WTC11 (cell line): ENCODE measurements around the gene KRT8. TPM values are rescaled to one million over a fixed set of nuclear protein-coding genes. Genes with fewer than 3 reads are reported as not detected.

Experiments
- ATAC-seq: fragments of 200-7000 bp; cut with Tn5 transposase; 2 replicates; pipeline ENCODE4 v1.10.0; 2021; ENCODE audit warnings: mild to moderate bottlenecking, moderate library complexity
- CTCF ChIA-PET: fragments of 300-600 bp; sonication (Branson Sonifier 250); formaldehyde crosslinking; loops from one replicate; lab custom pipeline; 2021; ENCODE audit warnings: antibody characterized with exemption; lab: Charles Lee
- POLR2A ChIA-PET: fragments of 350-600 bp; sonication (Branson Sonifier 250); formaldehyde crosslinking; loops from one replicate; lab custom pipeline; 2021; ENCODE audit warnings: antibody characterized with exemption; lab: Charles Lee
- DNase-seq: peaks from one replicate; pipeline ENCODE4 v3.0.0; 2021; ENCODE audit warnings: low spot score
- H3K27ac Mint-ChIP-seq: 2 replicates; pipeline ENCODE4 v1.8.0; 2021; ENCODE audit warnings: mixed read lengths
- H3K27me3 Mint-ChIP-seq: 2 replicates; pipeline ENCODE4 v1.8.0; 2021; ENCODE audit warnings: low read depth, mild to moderate bottlenecking, moderate library complexity, mixed read lengths
- H3K36me3 Mint-ChIP-seq: 2 replicates; pipeline ENCODE4 v1.8.0; 2021; ENCODE audit warnings: mixed read lengths
- H3K4me1 Mint-ChIP-seq: 2 replicates; pipeline ENCODE4 v1.8.0; 2022; ENCODE audit warnings: mixed read lengths
- H3K4me3 Mint-ChIP-seq: 2 replicates; pipeline ENCODE4 v1.8.0; 2021; ENCODE audit warnings: mild to moderate bottlenecking, moderate library complexity, mixed read lengths
- H3K9me3 Mint-ChIP-seq: 2 replicates; pipeline ENCODE4 v1.8.0; 2021; ENCODE audit warnings: mixed read lengths
- FOXK1 ChIP-seq: sonication (generic); formaldehyde crosslinking; IDR thresholded peaks from 2 replicates; pipeline ENCODE4 v1.8.0; 2022; ENCODE audit warnings: mild to moderate bottlenecking, moderate library complexity, missing genetic modification reagents
- MXD4 ChIP-seq: fragments of 250-450 bp; sonication (Bioruptor Pico); IDR thresholded peaks from 2 replicates; pipeline ENCODE4 v1.8.0; 2021; ENCODE audit warnings: mild to moderate bottlenecking, moderate library complexity, borderline replicate concordance
- NFE2L1 ChIP-seq: sonication (generic); formaldehyde crosslinking; IDR thresholded peaks from 2 replicates; pipeline ENCODE4 v1.8.1; 2023; ENCODE audit warnings: missing genetic modification reagents
- PRRX2 ChIP-seq: fragments of 250-450 bp; sonication (Bioruptor Pico); IDR thresholded peaks from 2 replicates; pipeline ENCODE4 v1.8.0; 2021; ENCODE audit warnings: mild to moderate bottlenecking
- SMAD3 ChIP-seq: sonication (generic); formaldehyde crosslinking; IDR thresholded peaks from 2 replicates; pipeline ENCODE4 v1.8.0; 2022; ENCODE audit warnings: missing genetic modification reagents, mild to moderate bottlenecking, borderline replicate concordance
- total RNA-seq: library from RNA; stranded (reverse); gene quantifications from 3 replicates; pipeline ENCODE4 v1.2.3, GENCODE V29; 2021
- TF ChIP-seq, protein P1 (sequence below): sonication (generic); formaldehyde crosslinking; IDR thresholded peaks from 2 replicates; pipeline ENCODE4 v1.8.0; 2023; ENCODE audit warnings: missing genetic modification reagents, mild to moderate bottlenecking, borderline replicate concordance
- TF ChIP-seq, protein P2 (sequence below): sonication (generic); formaldehyde crosslinking; IDR thresholded peaks from 2 replicates; pipeline ENCODE4 v1.8.0; 2022; ENCODE audit warnings: mild to moderate bottlenecking, missing genetic modification reagents
- TF ChIP-seq, protein P3 (sequence below): sonication (generic); formaldehyde crosslinking; IDR thresholded peaks from 2 replicates; pipeline ENCODE4 v1.8.1; 2022; ENCODE audit warnings: low read depth, mild to moderate bottlenecking, moderate library complexity, missing genetic modification reagents, borderline replicate concordance
- TF ChIP-seq, protein P4 (sequence below): sonication (generic); formaldehyde crosslinking; IDR thresholded peaks from 2 replicates; pipeline ENCODE4 v1.8.1; 2023; ENCODE audit warnings: mild to moderate bottlenecking, missing genetic modification reagents
- TF ChIP-seq, protein P5 (sequence below): sonication (generic); formaldehyde crosslinking; IDR thresholded peaks from 2 replicates; pipeline ENCODE4 v1.8.1; 2022; ENCODE audit warnings: mild to moderate bottlenecking, moderate library complexity, missing genetic modification reagents
- TF ChIP-seq, protein P6 (sequence below): sonication (generic); formaldehyde crosslinking; IDR thresholded peaks from 2 replicates; pipeline ENCODE4 v1.8.1; 2023; ENCODE audit warnings: mild to moderate bottlenecking, missing genetic modification reagents
- TF ChIP-seq, protein P7 (sequence below): sonication (generic); formaldehyde crosslinking; IDR thresholded peaks from 2 replicates; pipeline ENCODE4 v1.8.1; 2023; ENCODE audit warnings: mild to moderate bottlenecking, moderate library complexity, missing genetic modification reagents

KRT8 gene
- total RNA-seq, 1 experiment from 2014 or later: 477 TPM

DNA sequence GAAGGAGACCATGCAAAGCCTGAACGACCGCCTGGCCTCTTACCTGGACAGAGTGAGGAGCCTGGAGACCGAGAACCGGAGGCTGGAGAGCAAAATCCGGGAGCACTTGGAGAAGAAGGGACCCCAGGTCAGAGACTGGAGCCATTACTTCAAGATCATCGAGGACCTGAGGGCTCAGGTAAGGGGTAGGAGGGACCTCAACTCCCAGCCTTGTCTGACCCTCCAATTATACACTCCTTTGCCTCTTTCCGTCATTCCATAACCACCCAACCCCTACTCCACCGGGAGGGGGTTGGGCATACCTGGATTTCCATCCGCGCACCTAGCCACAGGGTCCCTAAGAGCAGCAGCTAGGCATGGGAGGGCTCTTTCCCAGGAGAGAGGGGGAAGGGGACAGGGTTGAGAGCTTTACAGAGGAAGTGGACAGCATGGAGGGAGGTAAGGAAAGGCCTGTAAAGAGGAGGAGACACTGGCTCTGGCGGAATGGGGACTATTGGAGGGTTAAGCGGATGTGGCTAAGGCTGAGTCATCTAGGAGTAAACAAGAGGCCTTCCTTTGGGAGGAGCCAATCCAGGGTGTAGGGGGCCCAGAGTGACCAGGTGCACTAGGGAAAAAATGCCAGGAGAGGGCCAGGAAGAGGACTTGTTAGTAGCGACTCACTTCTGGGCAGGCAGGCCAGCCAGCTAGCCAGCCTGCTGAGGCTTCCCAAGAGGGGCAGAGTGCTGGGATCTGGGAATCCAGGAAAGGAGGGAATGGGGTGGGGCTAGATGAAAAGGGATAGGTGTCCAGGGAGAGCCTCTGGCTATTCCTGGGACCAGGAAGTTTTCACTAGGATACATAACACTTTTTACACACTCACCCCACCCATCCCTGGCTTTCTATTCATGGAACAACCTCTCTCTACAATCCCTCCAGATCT, 44.8 kb upstream of the KRT8 start:
- H3K4me1 Mint-ChIP-seq: peaks cover 65% of the 10 kb centered on the region
- CTCF ChIA-PET: interaction anchor here (0.6 to 1.9 kb wide), 8 partner anchors 15 to 62 kb away, joined by 3 to 5 read pairs (median 4); partner anchors contain the start of genes EIF4B and KRT8
- no peaks in the 10 kb centered on the region for H3K27me3 Mint-ChIP-seq
- H3K36me3 Mint-ChIP-seq: peaks cover 38% of the 10 kb centered on the region
- peak overlapping the region; percentile 94 for H3K4me3 Mint-ChIP-seq
- POLR2A ChIA-PET: interaction anchor here (0.5 to 5.2 kb wide), 12 partner anchors 13 to 65 kb away, joined by 3 to 44 read pairs (median 5); partner anchors contain the start of genes EIF4B and KRT8
- peak overlapping the region; percentile 87 for H3K27ac Mint-ChIP-seq
- peak; percentile 30 for ATAC-seq
- H3K9me3 Mint-ChIP-seq: no peaks in the 10 kb centered on the region
- TF ChIP-seq, protein P1, sequence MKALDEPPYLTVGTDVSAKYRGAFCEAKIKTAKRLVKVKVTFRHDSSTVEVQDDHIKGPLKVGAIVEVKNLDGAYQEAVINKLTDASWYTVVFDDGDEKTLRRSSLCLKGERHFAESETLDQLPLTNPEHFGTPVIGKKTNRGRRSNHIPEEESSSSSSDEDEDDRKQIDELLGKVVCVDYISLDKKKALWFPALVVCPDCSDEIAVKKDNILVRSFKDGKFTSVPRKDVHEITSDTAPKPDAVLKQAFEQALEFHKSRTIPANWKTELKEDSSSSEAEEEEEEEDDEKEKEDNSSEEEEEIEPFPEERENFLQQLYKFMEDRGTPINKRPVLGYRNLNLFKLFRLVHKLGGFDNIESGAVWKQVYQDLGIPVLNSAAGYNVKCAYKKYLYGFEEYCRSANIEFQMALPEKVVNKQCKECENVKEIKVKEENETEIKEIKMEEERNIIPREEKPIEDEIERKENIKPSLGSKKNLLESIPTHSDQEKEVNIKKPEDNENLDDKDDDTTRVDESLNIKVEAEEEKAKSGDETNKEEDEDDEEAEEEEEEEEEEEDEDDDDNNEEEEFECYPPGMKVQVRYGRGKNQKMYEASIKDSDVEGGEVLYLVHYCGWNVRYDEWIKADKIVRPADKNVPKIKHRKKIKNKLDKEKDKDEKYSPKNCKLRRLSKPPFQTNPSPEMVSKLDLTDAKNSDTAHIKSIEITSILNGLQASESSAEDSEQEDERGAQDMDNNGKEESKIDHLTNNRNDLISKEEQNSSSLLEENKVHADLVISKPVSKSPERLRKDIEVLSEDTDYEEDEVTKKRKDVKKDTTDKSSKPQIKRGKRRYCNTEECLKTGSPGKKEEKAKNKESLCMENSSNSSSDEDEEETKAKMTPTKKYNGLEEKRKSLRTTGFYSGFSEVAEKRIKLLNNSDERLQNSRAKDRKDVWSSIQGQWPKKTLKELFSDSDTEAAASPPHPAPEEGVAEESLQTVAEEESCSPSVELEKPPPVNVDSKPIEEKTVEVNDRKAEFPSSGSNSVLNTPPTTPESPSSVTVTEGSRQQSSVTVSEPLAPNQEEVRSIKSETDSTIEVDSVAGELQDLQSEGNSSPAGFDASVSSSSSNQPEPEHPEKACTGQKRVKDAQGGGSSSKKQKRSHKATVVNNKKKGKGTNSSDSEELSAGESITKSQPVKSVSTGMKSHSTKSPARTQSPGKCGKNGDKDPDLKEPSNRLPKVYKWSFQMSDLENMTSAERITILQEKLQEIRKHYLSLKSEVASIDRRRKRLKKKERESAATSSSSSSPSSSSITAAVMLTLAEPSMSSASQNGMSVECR (CRISPR knock-in tag): 0 out of 2 replicates have a peak, but pooled peaks have one; percentile 5
- TF ChIP-seq, protein P2, sequence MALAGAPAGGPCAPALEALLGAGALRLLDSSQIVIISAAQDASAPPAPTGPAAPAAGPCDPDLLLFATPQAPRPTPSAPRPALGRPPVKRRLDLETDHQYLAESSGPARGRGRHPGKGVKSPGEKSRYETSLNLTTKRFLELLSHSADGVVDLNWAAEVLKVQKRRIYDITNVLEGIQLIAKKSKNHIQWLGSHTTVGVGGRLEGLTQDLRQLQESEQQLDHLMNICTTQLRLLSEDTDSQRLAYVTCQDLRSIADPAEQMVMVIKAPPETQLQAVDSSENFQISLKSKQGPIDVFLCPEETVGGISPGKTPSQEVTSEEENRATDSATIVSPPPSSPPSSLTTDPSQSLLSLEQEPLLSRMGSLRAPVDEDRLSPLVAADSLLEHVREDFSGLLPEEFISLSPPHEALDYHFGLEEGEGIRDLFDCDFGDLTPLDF (CRISPR knock-in tag): no peak; the same call in 1 of the 2 replicates
- TF ChIP-seq, protein P3, sequence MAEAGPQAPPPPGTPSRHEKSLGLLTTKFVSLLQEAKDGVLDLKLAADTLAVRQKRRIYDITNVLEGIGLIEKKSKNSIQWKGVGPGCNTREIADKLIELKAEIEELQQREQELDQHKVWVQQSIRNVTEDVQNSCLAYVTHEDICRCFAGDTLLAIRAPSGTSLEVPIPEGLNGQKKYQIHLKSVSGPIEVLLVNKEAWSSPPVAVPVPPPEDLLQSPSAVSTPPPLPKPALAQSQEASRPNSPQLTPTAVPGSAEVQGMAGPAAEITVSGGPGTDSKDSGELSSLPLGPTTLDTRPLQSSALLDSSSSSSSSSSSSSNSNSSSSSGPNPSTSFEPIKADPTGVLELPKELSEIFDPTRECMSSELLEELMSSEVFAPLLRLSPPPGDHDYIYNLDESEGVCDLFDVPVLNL (CRISPR knock-in tag): 0 out of 2 replicates have a peak, but pooled peaks have one; percentile 40
- TF ChIP-seq FOXK1 (peak; percentile 81), MXD4 (CRISPR knock-in tag) (no peak), PRRX2 (CRISPR knock-in tag) (no peak), NFE2L1 (CRISPR knock-in tag) (peak; percentile 92), SMAD3 (CRISPR knock-in tag) (no peak)
- TF ChIP-seq, protein P4, sequence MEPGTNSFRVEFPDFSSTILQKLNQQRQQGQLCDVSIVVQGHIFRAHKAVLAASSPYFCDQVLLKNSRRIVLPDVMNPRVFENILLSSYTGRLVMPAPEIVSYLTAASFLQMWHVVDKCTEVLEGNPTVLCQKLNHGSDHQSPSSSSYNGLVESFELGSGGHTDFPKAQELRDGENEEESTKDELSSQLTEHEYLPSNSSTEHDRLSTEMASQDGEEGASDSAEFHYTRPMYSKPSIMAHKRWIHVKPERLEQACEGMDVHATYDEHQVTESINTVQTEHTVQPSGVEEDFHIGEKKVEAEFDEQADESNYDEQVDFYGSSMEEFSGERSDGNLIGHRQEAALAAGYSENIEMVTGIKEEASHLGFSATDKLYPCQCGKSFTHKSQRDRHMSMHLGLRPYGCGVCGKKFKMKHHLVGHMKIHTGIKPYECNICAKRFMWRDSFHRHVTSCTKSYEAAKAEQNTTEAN (CRISPR knock-in tag): no peak
- TF ChIP-seq, protein P5, sequence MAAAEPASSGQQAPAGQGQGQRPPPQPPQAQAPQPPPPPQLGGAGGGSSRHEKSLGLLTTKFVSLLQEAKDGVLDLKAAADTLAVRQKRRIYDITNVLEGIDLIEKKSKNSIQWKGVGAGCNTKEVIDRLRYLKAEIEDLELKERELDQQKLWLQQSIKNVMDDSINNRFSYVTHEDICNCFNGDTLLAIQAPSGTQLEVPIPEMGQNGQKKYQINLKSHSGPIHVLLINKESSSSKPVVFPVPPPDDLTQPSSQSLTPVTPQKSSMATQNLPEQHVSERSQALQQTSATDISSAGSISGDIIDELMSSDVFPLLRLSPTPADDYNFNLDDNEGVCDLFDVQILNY (CRISPR knock-in tag): no peak
- TF ChIP-seq, protein P6, sequence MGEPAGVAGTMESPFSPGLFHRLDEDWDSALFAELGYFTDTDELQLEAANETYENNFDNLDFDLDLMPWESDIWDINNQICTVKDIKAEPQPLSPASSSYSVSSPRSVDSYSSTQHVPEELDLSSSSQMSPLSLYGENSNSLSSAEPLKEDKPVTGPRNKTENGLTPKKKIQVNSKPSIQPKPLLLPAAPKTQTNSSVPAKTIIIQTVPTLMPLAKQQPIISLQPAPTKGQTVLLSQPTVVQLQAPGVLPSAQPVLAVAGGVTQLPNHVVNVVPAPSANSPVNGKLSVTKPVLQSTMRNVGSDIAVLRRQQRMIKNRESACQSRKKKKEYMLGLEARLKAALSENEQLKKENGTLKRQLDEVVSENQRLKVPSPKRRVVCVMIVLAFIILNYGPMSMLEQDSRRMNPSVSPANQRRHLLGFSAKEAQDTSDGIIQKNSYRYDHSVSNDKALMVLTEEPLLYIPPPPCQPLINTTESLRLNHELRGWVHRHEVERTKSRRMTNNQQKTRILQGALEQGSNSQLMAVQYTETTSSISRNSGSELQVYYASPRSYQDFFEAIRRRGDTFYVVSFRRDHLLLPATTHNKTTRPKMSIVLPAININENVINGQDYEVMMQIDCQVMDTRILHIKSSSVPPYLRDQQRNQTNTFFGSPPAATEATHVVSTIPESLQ (CRISPR knock-in tag): no peak
- TF ChIP-seq, protein P7, sequence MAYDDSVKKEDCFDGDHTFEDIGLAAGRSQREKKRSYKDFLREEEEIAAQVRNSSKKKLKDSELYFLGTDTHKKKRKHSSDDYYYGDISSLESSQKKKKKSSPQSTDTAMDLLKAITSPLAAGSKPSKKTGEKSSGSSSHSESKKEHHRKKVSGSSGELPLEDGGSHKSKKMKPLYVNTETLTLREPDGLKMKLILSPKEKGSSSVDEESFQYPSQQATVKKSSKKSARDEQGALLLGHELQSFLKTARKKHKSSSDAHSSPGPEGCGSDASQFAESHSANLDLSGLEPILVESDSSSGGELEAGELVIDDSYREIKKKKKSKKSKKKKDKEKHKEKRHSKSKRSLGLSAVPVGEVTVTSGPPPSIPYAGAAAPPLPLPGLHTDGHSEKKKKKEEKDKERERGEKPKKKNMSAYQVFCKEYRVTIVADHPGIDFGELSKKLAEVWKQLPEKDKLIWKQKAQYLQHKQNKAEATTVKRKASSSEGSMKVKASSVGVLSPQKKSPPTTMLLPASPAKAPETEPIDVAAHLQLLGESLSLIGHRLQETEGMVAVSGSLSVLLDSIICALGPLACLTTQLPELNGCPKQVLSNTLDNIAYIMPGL (CRISPR knock-in tag): 0 out of 2 replicates have a peak, but pooled peaks have one; percentile 25
- DNase-seq: peak; percentile 43
